RWPE1 (cell line): ENCODE measurements around the gene PGC.

Source experiments
- CTCF ChIA-PET: fragments of 350-600 bp; sonication (Branson Sonifier 250); formaldehyde crosslinking; extraction: SDS; loops from one replicate; lab custom pipeline; 2021; lab: Yijun Ruan, JAX
- POLR2A ChIA-PET: fragments of 400-600 bp; formaldehyde crosslinking; extraction: SDS; loops from one replicate; lab custom pipeline; 2020; ENCODE audit warnings: antibody characterized with exemption; ENCODE audit not compliant: low non-redundant PET; lab: Yijun Ruan, JAX
- DNase-seq: peaks from one replicate; pipeline ENCODE4 v3.0.0; 2012; ENCODE audit warnings: low spot score
- H3K27ac ChIP-seq: fragments of 450-650 bp; 2 replicates; pipeline ENCODE4 v1.5.1; 2017
- CTCF ChIP-seq: fragments of 450-650 bp; conservative IDR thresholded peaks from 2 replicates; pipeline ENCODE4 v1.5.1; 2017; ENCODE audit warnings: low read depth, mild to moderate bottlenecking

PGC gene

DNA sequence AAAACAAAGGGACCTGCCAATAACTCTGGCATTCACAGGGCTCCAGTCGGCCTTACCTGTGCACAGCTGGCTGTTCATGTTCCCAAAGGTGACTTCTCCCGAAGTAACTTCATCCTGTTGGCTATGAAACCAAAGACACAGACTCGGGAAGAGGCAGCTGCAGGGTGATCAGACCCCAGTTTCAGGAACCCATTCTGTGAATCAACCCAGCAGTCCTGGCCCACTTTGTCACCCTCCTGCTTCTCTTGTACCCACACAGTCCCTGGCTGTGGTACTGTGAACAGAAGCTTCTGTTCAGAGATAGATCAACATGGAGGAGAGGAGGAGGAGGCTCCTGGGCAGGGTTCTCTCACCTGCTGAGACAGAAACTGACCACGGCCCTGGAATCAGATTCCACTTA, 8.7 kb upstream of the PGC start:
- H3K27ac ChIP-seq, result no peak overlapping the region
- TF ChIP-seq CTCF, result no peak
- CTCF ChIA-PET, result no interaction called here
- POLR2A ChIA-PET, result no interaction called here
- no peak for DNase-seq

- no peak for DNase-seq
- POLR2A ChIA-PET, result no interaction called here
- TF ChIP-seq CTCF, result no peak
- CTCF ChIA-PET, result interaction anchor here (1.0 kb wide), 1 partner anchor 16 kb away, joined by 5 read pairs; no protein-coding TSS in a partner anchor
- no peak overlapping the region for H3K27ac ChIP-seq
These were observed 3.2 kb upstream of the PGC start for GRCh38 chr6:41750374-41750773.

GRCh38 chr6:41748542-41748941, 1.3 kb upstream of the PGC start:
- CTCF ChIA-PET, result no interaction called here
- H3K27ac ChIP-seq, result no peak overlapping the region
- no peak for TF ChIP-seq CTCF
- no peak for DNase-seq
- POLR2A ChIA-PET, result no interaction called here

DNA sequence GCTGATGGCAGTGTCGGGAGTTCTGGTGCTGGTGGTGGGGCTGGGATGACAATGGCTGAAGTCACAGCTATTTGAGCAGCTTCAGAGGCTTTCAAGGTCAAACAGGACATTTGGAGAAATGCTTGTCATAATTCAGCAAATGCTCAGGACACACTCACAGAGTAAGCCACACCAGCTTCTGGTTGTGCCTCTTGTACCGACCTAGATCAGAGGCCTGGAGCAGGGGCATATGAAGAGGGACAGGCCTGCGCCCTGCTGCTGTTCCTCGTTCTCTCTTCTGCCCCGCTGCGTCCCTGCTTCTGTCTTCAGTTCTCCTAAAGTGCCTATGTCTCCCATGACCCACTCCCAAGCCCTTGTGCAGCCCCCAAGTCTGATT, 893 bp upstream of the PGC start:
- CTCF ChIA-PET, result no interaction called here
- no peak for TF ChIP-seq CTCF
- POLR2A ChIA-PET, result no interaction called here
- no peak overlapping the region for H3K27ac ChIP-seq
- no peak for DNase-seq

- ChIA-PET POLR2A (no interaction called here), CTCF (no interaction called here)
- no peak for DNase-seq
- no peak for TF ChIP-seq CTCF
- no peak overlapping the region for H3K27ac ChIP-seq
These were observed 1.1 kb downstream of the PGC start for GRCh38 chr6:41746107-41746506.

DNA sequence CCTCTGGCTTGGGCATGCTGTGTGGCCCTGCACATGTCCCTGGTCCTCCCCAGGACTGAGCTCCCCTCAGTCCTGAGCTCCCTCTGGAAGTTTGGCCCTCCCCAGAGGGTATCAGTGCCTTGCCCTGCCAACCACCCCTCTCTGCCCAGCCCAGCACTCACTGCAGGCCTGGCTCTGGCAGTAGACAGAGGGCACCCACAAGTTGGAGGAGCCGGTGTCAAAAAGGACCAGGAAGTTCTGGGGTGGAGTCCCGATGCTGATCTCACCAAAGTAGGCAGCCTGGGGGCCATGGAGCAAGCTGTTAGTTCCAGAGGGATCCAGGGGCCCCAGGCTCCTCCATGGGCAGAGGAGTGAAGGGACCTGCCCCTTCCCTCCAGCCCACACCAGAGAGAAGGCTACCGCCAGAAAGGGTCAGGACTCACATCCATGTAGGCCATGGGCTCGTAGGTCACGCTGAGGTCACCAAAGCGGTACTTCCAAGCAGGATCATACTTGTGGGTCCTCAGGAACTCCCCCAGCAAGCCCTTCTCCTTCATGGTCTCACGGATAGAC, 2.9 kb downstream of the PGC start:
- no peak for TF ChIP-seq CTCF
- DNase-seq, result no peak
- H3K27ac ChIP-seq, result no peak overlapping the region
- ChIA-PET POLR2A (no interaction called here), CTCF (no interaction called here)
